BLaER1 treated with 17β-estradiol and CSF1 and Interleukin-3, amounts not matched to agents 10 nM and 100 nM (cell line): ENCODE results near the gene TMED8.
A peak's percentile ranks its signal among the peaks of the same experiment; 100 is the strongest.

Experiments
- H3K27ac ChIP-seq, 11 experiments: shearing (Covaris generic); formaldehyde crosslinking; 2 replicates each; pipeline ENCODE4 v1.8.1; 2022
- H3K27me3 ChIP-seq, 11 experiments: shearing (Covaris generic); formaldehyde crosslinking; 2 replicates each; pipeline ENCODE4 v1.8.1; 2022
- H3K36me3 ChIP-seq, 11 experiments: shearing (Covaris generic); formaldehyde crosslinking; 2 replicates each; pipeline ENCODE4 v1.8.1; 2022
- H3K4me1 ChIP-seq, 10 experiments: shearing (Covaris generic); formaldehyde crosslinking; 2 replicates each; pipeline ENCODE4 v1.8.1; 2022
- H3K4me2 ChIP-seq, 11 experiments: shearing (Covaris generic); formaldehyde crosslinking; 2 replicates each; pipeline ENCODE4 v1.8.1; 2022
- H3K4me3 ChIP-seq, 10 experiments: shearing (Covaris generic); formaldehyde crosslinking; 2 replicates each; pipeline ENCODE4 v1.8.1; 2022
- H3K9ac ChIP-seq, 11 experiments: shearing (Covaris generic); formaldehyde crosslinking; 2 replicates each; pipeline ENCODE4 v1.8.1; 2022
- H3K9me3 ChIP-seq, 11 experiments: shearing (Covaris generic); formaldehyde crosslinking; replicated peaks in 1 of 11; 2 replicates each; pipeline ENCODE4 v1.8.1; 2022
- H4K20me1 ChIP-seq, 11 experiments: shearing (Covaris generic); formaldehyde crosslinking; 2 replicates each; pipeline ENCODE4 v1.8.1; 2022
- Cebpa-rat ChIP-seq, 11 experiments: shearing (Covaris generic); IDR thresholded peaks; 2 replicates each; pipeline ENCODE4 v1.8.1; 2022

Gene TMED8

DNA sequence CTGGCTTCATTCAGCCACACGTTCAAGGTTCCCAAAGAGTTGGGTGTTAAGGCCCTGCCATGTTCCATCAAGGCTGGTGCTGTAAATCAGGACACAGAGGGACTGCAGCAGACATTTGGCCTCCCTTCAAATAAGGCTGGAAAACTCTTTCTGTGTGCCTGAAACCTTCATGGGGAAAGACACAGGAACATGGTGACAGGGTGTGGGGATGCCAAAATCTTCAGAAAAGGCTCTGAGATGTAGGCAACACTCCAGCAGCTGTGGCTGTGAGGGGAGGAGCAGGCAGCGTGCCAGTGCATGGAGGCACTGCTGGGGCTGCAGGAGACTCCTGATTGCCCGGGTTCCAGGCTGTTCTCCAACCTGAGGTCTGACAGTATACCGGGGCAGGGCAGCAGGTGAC is 71.2 kb downstream of the TMED8 start:
- no peaks in the 10 kb centered on the region for H3K27me3 ChIP-seq
- no peak overlapping the region for H3K9ac ChIP-seq
- H3K4me2 ChIP-seq, result no peak overlapping the region
- peaks cover 0 to 35% (median 7%) of the 10 kb centered on the region in 10 experiments; a peak in 12 of 20 replicates for H3K4me1 ChIP-seq
- H4K20me1 ChIP-seq, result peaks cover 0 to 10% (median 0%) of the 10 kb centered on the region in 11 experiments; a peak in 1 of 22 replicates
- H3K9me3 ChIP-seq, result no peaks in the 10 kb centered on the region
- H3K27ac ChIP-seq, result no peak overlapping the region
- no peak overlapping the region for H3K4me3 ChIP-seq
- peaks cover 0 to 24% (median 4%) of the 10 kb centered on the region in 11 experiments; a peak in 8 of 22 replicates for H3K36me3 ChIP-seq
- no peak for TF ChIP-seq Cebpa-rat (IDR thresholded peaks at IDR 0.05)

DNA sequence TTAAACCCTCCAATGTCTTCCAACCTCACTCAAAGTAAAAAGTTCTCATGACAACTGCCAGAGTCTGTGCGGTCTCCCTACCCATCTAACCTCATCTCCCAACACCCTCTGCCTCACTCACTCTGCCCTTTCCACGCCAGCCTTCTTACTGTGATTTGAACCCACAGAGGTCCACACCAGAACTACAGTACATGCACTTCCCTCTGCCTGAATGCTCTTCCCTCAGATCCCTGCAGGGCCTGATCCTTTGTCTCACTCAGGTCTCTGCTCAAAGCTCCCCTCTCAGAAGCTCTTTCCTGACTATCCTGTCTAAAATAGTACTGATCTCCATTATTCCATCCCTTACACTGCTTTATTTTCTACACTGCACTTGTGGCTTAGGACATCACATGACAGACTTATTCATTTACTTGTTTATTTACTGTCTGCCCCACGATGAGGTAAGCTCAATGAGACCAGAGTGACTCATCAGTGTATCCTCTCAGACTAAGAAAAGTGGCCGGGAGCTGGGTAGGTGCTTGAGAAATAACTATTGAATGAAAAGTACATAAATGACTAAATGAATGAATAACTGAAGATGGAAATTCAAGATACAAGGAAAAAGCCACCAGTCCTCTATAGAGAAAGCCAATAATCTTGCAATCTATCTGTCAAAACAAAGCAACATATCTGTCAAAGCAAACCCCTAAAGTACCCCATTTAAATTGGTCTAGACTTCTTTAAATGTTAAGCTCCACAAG is 73.3 kb downstream of the TMED8 start:
- Histone ChIP-seq H3K4me1 (peaks cover 0 to 27% (median 0%) of the 10 kb centered on the region in 10 experiments; a peak in 8 of 20 replicates), H3K27me3 (no peaks in the 10 kb centered on the region), H3K9ac (peak overlapping the region in 2 of 11 experiments; percentile 7 to 18; a peak in 2 of 22 replicates), H3K27ac (peak overlapping the region in 4 of 11 experiments; percentile 5 to 71 (median 40); a peak in 5 of 22 replicates), H4K20me1 (peaks cover 0 to 10% (median 0%) of the 10 kb centered on the region in 11 experiments; a peak in 2 of 22 replicates), H3K9me3 (no peaks in the 10 kb centered on the region), H3K36me3 (peaks cover 0 to 25% (median 8%) of the 10 kb centered on the region in 11 experiments; a peak in 12 of 22 replicates), H3K4me2 (peak overlapping the region in 4 of 11 experiments; percentile 30 to 68 (median 65); a peak in 7 of 22 replicates), H3K4me3 (no peak overlapping the region)
- TF ChIP-seq Cebpa-rat (IDR thresholded peaks at IDR 0.05), result no peak

DNA sequence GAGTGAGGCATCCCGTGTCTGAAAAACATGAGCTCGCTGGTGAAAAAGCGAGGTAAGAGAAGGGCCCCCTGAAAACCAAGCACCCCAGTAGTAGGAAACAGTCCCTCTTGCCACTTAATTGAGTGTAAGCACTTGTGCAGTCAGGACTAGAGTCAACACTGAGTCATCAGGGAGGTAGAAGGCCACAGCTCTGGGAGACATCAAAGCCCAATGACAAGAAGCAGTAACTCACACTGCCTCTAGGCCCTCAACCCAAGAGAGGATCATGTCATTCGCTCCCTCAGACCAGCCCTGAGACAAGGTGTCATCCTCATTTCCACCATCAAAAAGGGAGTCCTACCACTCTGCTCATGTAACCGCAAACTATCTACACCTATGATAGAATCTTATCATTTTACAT is 74.0 kb downstream of the TMED8 start:
- Histone ChIP-seq H3K9ac (no peak overlapping the region), H3K4me2 (peak overlapping the region in 3 of 11 experiments; percentile 13 to 68 (median 67); a peak in 5 of 22 replicates), H3K27ac (peak overlapping the region in 4 of 11 experiments; percentile 5 to 71 (median 40); a peak in 5 of 22 replicates), H3K4me1 (peaks cover 0 to 27% (median 2%) of the 10 kb centered on the region in 10 experiments; a peak in 9 of 20 replicates), H3K27me3 (no peaks in the 10 kb centered on the region), H4K20me1 (peaks cover 0 to 10% (median 0%) of the 10 kb centered on the region in 11 experiments; a peak in 2 of 22 replicates), H3K4me3 (no peak overlapping the region), H3K36me3 (peaks cover 0 to 32% (median 11%) of the 10 kb centered on the region in 11 experiments; a peak in 12 of 22 replicates), H3K9me3 (no peaks in the 10 kb centered on the region)
- TF ChIP-seq Cebpa-rat (IDR thresholded peaks at IDR 0.05), result no peak

DNA sequence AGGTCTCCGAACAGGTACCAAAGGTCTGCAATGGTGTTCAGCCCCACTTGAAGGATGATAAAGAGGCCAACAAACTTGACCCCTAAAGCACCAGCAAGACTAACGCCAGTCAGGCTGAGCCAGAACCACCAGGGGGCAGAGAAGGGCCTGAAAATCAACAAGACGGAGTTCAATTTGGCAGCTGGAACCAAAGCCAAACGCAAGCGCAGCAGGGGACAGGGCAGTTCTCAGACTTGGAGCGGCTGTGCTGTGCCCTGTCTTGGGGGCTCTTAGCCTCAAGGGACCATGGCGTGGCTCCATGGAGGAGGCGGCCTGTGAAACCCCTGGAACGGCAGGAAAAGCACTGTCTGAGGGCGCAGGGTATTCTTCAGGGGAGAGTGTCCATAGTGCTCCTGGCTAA is 75.8 kb downstream of the TMED8 start:
- no peak overlapping the region for H3K27ac ChIP-seq
- TF ChIP-seq Cebpa-rat (IDR thresholded peaks at IDR 0.05), result no peak
- no peaks in the 10 kb centered on the region for H3K27me3 ChIP-seq
- peaks cover 0 to 21% (median 2%) of the 10 kb centered on the region in 10 experiments; a peak in 8 of 20 replicates for H3K4me1 ChIP-seq
- H3K4me3 ChIP-seq, result no peak overlapping the region
- H4K20me1 ChIP-seq, result peaks cover 0 to 6% (median 0%) of the 10 kb centered on the region in 11 experiments; a peak in 1 of 22 replicates
- H3K9ac ChIP-seq, result no peak overlapping the region
- no peak overlapping the region for H3K4me2 ChIP-seq
- peaks cover 0 to 49% (median 16%) of the 10 kb centered on the region in 11 experiments; a peak in 16 of 22 replicates for H3K36me3 ChIP-seq
- no peaks in the 10 kb centered on the region for H3K9me3 ChIP-seq

DNA sequence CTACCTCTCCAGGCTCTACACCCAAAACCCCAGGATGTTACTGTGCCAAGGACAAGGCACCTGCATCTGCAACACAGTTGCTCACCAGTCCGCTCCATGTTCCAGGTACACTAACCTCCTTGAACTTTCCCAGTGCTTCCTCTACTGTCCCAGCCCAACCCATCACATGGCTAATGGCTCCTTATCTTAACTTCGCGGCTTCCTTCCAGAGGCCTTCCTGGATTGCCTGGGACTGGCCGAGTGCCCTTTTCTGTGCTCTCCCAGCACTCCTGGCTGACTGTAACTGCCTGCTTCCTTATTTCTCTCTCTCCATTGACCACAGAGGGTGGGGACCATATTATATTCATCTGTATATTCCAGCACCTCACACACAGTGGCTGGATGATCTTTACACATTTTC is 77.1 kb downstream of the TMED8 start:
- Histone ChIP-seq H3K9me3 (no peaks in the 10 kb centered on the region), H3K27me3 (no peaks in the 10 kb centered on the region), H3K9ac (no peak overlapping the region), H3K4me2 (no peak overlapping the region), H3K27ac (no peak overlapping the region), H3K4me1 (peaks cover 0 to 21% (median 2%) of the 10 kb centered on the region in 10 experiments; a peak in 8 of 20 replicates), H4K20me1 (peaks cover 0 to 6% (median 0%) of the 10 kb centered on the region in 11 experiments; a peak in 1 of 22 replicates), H3K4me3 (no peak overlapping the region), H3K36me3 (peaks cover 6 to 47% (median 20%) of the 10 kb centered on the region in 11 experiments; a peak in 16 of 22 replicates)
- no peak for TF ChIP-seq Cebpa-rat (IDR thresholded peaks at IDR 0.05)

DNA sequence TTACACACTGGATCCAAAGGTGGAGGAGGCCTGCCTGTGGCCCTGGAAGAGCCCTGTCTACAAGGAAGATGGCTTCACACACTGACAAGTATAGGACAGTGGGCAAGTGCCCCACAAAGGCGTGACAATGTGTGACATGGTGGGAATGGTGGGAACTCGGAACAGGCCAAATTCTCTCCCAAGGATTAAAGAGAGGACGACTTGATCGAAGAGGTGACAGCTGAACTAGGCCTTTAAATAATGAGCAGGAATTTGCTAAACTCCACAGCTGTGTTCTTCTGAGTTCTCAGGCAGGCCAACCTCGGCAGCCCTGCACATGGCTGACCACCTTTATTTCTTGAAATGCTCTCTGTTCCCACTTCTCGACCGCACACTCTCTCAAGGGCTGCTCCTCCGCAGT is 80.0 kb downstream of the TMED8 start:
- Histone ChIP-seq H3K4me2 (no peak overlapping the region), H3K27ac (no peak overlapping the region), H3K9me3 (0 out of 22 replicates have a peak, but pooled peaks cover 0 to 4% (median 0%) of the 10 kb centered on the region in 11 experiments), H3K4me3 (no peak overlapping the region), H3K4me1 (peaks cover 0 to 4% (median 0%) of the 10 kb centered on the region in 10 experiments; a peak in 2 of 20 replicates), H3K27me3 (no peaks in the 10 kb centered on the region), H3K36me3 (peaks cover 6 to 49% (median 19%) of the 10 kb centered on the region in 11 experiments; a peak in 16 of 22 replicates), H4K20me1 (peaks cover 0 to 6% (median 0%) of the 10 kb centered on the region in 11 experiments; a peak in 1 of 22 replicates), H3K9ac (no peak overlapping the region)
- no peak for TF ChIP-seq Cebpa-rat (IDR thresholded peaks at IDR 0.05)

DNA sequence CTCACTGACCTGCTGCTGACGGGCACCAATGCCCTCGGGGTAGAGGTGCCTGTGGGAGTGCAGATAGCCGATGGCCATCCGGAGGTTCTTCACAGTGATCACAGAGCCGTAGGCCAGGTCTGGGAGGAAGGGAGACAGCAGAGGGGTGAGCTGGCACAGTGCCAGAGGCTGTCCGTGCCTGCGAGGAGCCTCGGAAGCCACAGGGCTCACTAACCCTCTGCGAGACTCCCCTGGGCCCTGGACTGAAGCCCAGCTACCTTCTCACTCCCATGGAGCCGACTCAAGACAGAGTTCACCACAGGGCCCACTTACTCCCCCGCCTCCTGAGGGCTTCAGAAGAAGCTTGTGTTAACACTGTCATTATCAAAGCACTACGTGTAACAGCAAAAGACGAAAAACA is 80.7 kb downstream of the TMED8 start:
- Histone ChIP-seq H4K20me1 (peaks cover 0 to 6% (median 0%) of the 10 kb centered on the region in 11 experiments; a peak in 1 of 22 replicates), H3K9me3 (0 out of 22 replicates have a peak, but pooled peaks cover 0 to 4% (median 0%) of the 10 kb centered on the region in 11 experiments), H3K4me2 (no peak overlapping the region), H3K4me1 (peaks cover 0 to 4% (median 0%) of the 10 kb centered on the region in 10 experiments; a peak in 2 of 20 replicates), H3K27ac (no peak overlapping the region), H3K27me3 (no peaks in the 10 kb centered on the region), H3K9ac (no peak overlapping the region), H3K4me3 (no peak overlapping the region), H3K36me3 (peaks cover 6 to 49% (median 19%) of the 10 kb centered on the region in 11 experiments; a peak in 16 of 22 replicates)
- no peak for TF ChIP-seq Cebpa-rat (IDR thresholded peaks at IDR 0.05)

DNA sequence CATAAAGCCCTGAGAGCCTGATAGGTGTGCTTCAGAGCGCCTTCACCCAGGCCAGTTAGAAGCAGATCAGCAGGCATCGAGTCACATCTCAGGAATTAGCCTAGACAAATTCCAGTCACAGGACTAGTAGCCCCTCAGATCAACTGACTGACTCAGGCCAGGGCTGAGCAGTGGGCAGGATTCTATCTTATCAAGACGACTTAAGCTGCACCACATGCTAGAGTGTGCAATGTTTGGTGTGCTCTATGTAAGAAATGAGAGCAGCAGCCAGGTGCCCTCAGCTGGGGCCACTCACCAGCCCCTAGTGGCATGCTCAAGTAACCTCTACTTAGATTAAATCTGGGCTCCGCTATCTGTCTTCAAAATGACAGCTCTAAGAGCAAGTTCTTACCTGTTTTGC is 86.2 kb downstream of the TMED8 start:
- no peak overlapping the region for H3K27ac ChIP-seq
- TF ChIP-seq Cebpa-rat (IDR thresholded peaks at IDR 0.05), result no peak
- H3K27me3 ChIP-seq, result no peaks in the 10 kb centered on the region
- H3K9me3 ChIP-seq, result 0 out of 22 replicates have a peak, but pooled peaks cover 0 to 4% (median 0%) of the 10 kb centered on the region in 11 experiments
- H4K20me1 ChIP-seq, result no peaks in the 10 kb centered on the region; a peak in 1 of 22 replicates
- no peak overlapping the region for H3K4me3 ChIP-seq
- H3K36me3 ChIP-seq, result peaks cover 3 to 38% (median 13%) of the 10 kb centered on the region in 11 experiments; a peak in 18 of 22 replicates
- no peak overlapping the region for H3K4me2 ChIP-seq
- H3K4me1 ChIP-seq, result no peaks in the 10 kb centered on the region
- no peak overlapping the region for H3K9ac ChIP-seq

DNA sequence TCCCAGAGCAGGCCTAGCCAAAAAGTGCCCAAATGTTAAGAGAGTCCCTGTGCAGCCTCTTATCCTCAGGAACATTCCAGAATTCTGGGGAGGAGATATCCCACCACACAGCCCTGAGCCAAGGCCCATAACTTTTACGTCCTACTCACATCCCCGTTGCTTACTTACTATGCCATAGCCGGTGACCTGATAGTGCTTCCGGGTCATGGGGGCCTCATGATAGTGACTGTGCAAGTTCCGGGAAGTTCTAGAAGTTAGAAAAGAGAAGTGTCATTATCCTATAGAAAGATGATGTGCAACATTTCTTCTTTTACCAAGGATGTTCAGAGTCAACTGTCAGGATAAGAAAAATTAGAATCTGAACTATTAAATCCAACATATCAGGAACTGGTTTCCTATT is 90.3 kb downstream of the TMED8 start:
- H3K36me3 ChIP-seq, result peaks cover 25 to 55% (median 42%) of the 10 kb centered on the region in 11 experiments; a peak in 21 of 22 replicates
- H3K4me2 ChIP-seq, result no peak overlapping the region
- no peak overlapping the region for H3K4me3 ChIP-seq
- no peaks in the 10 kb centered on the region for H3K4me1 ChIP-seq
- H3K9me3 ChIP-seq, result no peaks in the 10 kb centered on the region
- H4K20me1 ChIP-seq, result no peaks in the 10 kb centered on the region; a peak in 1 of 22 replicates
- H3K27me3 ChIP-seq, result no peaks in the 10 kb centered on the region
- no peak overlapping the region for H3K9ac ChIP-seq
- no peak for TF ChIP-seq Cebpa-rat (IDR thresholded peaks at IDR 0.05)
- H3K27ac ChIP-seq, result no peak overlapping the region
